Nucleus accumbens (tissue), 56 donors: ENCODE measurements around the gene ARL6IP1.
"Not testable (repeated sequence)": the region's sequence is repeated elsewhere in the genome, so short reads cannot be mapped to it uniquely, and the experiment has no call there.

Experiments used
- DNase-seq, 56 donors: peaks; one replicate each; lab custom pipeline; 2025; lab: John Stamatoyannopoulos, UW

Gene ARL6IP1

DNA sequence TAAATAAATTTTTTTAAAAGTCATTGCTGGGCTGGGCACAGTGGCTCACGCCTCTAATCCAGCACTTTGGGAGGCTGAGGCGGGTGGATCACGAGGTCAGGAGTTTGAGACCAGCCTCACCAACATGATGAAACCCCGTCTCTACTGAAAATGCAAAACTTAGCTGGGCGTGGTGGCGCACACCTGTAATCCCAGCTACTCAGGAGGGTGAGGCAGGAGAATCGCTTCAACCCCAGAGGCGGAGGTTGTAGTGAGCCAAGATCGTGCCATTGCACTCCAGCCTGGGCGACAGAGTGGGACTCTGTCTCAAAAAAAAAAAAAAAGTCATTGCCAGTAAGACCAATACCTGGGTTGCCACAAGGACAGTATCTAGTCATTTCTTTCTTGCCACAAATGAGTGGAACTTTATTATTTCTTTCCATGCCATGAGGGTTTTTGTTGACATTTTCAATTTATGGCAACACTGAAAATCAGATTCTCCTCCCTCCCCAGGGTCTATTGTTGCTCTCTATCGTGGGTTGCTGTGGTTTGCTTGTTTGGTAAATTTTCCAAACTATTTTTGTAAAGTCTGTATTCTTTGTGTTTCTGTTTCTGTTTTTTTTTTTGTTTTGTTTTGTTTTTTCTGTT, 30.9 kb downstream of the ARL6IP1 start:
- DNase-seq, result not testable (repeated sequence)

DNA sequence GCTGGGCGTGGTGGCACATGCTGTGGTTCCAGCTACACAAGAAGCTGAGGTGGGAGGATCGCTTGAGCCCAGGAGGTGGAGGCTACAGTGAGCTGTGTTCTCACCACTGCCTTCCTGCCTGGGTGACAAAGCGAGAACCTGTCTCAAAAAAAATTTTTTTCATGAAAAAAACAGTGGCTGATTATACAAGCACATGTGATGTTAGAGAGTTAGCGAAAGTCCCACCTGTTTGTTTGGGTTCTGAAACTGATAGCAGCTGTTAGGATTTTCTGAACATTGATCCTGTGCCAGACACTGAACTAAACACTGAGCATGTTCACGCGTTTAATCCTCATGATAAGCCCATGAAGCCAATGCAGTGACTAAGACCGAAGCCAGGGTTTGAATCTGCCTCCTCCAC, 34.1 kb downstream of the ARL6IP1 start:
- DNase-seq, result not testable (repeated sequence)

DNA sequence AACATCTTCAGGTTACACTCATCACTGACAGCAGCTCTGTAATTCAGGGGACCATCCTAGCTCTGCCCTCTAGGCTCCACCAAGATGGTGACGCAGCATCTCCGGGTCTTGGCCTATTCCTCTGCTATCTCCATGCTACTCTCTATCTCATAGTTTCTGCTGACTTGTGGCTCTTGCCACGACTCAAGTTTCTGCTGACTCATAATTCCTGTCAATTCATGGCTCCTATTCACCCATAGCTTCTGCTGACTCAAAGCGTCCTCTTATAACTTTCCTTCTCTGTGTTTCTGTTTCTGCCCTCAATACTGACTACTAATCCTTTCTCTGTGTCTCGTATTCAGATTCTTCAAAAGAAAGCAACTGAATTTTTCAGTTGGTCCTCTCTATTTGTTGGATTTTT, 38.6 kb downstream of the ARL6IP1 start:
- not testable (repeated sequence) for DNase-seq

GRCh38 chr16:18759598-18760520, 41.5 kb downstream of the ARL6IP1 start:
- DNase-seq, result peak in 38 of 56 donors; percentile 0 to 63 (median 10)

GRCh38 chr16:18757960-18758660, 43.2 kb downstream of the ARL6IP1 start:
- not testable (repeated sequence) for DNase-seq

DNA sequence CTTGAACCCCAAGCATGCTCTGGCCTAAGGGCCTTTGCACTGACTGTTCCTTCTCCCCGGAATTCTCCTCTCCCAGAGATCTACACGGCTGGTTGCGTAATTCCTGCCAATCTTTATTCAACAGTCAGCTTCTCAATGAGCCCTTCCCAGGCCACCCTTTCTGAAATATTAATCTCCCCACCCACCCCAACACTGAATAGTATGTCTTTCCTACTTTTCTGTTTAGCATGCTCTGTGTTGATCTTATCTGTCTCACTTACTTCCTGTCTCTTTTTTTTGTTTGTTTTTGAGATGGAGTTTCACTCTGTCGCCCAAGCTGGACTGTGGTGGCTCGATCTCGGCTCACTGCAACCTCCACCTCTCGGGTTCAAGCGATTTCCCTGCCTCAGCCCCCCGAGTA, 44.7 kb downstream of the ARL6IP1 start:
- DNase-seq, result not testable (repeated sequence)

- not testable (repeated sequence) for DNase-seq
These were observed 58.5 kb downstream of the ARL6IP1 start for GRCh38 chr16:18742870-18743269.
